Activated CD4-positive, alpha-beta T cell treated with anti-CD3 and anti-CD28 coated beads, Interleukin-2, amount 50 U/mL, for 24 hours (primary cell): Measurements from ENCODE around the gene NR1D1.

Source experiments
- DNase-seq, 2 donors: peaks; one replicate each; pipeline ENCODE4 v3.0.0-alpha.2; 2020; ENCODE audit warnings: low read depth in 1 of 2, low spot score in 1 of 2

Gene NR1D1

DNA sequence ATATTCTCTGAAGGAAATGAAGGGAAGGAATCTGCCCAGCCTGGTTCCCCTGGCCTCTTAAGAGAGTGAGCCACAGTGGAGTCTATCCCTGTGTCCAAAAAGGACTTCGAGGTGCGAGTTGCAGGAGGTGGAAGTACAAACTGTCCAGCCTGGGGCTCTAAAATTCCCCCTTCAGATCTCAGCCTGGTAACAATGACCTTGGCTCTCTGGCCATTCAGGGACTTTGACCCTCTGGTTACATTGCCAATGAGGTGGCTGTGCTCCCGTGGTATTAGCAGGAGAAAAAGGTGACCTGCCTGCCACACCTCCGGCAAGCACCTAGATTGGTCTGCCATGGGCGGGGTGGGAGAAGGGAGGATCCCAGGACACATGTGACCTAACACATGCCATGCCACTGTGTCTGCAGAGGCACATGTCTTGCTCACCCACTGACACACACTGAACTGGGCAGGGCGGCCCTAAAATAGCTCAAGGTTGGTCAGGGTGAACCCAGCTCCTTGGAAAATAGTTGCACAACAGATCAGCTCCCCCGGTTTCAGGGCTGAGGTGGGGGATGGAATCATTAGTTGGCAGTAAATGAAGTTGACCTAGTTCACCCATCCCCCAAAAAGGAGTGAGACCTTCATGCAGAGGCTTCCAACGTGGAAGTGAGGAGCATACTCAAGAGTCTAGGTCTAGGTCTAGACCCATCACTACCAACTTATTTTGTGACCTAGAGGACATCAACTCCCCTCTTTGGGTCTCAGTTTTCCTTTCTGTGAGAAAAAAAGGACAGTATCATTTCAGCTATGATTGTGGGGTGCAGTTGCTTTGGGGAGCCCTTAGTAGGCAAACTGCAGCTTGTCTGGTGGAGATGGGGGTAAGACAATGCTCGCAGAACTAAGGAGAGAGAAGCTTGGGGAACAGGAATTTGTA is 2.2 kb downstream of the NR1D1 start:
- DNase-seq, result no peak

DNA sequence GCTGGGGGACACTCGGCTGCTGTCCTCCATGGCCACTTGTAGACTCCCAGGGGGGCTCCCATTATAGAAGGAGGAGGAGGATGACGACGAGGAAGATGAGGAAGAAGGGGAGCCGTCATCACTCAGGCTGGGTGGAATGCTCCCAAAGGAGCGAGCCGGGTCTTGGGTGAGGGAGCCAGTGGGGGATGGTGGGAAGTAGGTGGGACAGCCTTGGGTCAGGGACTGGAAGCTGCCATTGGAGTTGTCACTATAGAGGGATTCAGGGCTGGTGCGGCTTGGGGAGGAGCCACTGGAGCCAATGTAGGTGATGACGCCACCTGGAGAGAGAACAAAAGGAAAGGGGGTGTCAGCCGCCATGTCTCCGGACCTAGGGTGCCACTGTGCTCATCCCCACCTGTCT is 3.3 kb downstream of the NR1D1 start:
- DNase-seq, result no peak

DNA sequence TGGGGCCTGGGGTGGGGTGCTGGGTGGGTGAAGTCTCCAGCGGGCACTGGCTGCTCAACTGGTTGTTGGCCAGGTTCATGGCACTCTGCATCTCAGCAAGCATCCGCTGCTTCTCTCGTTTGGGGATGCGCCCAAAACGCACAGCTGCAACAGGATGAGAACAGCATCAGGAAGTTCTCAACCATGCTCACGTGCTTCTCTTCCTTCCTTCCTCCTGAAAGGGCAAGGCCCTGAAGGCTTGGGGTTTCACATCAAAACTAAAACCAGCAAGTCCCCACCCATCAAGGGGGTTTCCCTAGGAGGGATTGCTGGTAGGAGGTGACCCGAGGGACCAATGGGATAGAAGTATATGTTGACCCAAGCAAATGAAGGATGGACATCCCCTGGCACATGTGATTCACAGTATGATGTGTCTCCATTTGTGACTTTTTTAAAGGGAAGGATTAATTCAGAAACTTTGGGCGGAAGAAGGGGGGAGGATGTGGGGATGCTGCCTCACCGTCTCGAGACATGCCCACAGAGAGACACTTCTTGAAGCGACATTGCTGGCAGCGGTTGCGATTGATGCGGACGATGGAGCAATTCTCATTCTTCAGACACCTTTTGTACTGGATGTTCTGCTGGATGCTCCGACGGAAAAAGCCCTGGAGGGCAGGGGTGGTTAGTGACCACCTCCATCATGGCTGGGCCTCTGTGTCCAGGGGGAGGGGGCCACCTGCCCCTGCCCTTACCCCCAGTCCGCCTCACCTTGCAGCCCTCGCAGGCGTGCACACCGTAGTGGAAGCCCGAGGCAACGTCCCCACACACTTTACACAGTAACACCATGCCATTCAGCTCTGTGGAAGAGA is 4.2 kb downstream of the NR1D1 start:
- DNase-seq, result peak; percentile 49 to 89

DNA sequence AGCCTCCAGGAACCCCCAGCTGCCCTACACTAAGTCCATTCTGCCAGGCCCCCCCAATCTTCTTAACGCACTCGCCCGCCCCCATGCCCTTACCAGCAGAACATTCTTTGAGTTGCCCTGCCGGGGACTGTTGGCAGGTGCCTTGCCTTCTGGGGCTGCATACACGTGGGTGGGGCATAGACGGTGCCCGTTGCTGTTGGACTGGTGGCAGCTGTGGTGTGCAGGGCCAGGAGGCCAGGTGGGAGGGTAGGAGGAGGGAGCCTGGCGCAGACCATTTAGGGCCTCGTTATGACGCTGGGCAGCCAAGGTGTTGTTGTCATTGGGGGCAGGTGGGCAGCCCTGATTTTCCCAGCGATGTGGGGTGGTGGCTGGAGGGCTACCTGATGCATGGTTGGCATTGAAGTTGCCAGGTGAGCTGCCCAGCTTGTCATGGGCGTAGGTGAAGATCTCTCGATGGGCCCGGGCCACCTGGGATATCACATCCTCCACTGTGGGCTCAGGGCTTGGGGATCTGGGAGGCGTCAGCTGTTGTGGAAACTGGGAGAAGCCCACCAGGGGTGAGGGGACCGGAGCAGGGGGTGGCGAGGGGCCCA is 4.9 kb downstream of the NR1D1 start:
- no peak for DNase-seq

DNA sequence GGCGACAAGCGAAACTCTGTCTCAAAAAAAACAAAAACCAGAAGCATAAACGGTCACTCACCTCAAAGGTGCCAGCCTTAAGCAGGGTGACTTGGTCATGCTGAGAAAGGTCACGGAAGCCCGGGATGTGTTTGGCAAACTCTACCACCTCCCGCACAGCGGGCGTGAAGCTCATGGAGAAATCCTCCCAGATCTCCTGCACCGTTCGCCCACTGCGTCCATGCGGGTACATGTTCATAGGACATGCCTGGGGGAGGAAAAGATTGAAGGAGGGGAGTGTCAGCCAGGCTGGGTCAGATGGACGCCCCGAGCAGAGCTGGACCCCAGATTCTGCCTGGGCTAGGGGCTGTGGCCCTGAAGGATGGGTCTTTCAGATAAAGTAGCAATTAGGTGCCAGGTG is 5.5 kb downstream of the NR1D1 start:
- DNase-seq, result no peak

DNA sequence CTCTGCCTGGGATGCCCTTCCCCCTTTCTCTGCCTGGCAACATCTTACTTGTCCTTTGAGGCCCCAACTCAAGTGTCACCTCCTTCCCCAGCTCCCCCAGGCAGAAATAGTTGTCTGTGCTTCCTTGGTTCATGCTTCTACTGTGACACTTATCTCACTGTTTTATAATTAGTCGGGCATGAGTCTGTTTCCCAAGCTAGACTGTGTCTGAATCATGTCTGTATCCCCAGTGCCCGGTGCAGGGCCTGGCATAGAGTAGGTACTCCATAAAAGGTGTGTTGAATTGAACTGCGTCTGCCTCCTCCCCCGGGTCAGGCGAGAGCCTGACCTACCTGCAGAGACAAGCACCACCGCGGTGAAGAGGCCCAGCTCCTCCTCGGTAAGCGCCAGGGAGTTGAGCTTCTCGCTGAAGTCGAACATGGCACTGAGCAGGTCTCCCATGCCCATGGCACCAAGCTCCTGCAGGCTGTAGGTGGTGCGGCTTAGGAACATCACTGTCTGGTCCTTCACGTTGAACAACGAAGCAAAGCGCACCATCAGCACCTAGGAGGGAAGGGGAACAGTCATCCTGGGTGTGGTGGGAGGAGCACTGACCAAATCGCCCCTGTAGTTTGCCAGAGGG is 6.7 kb downstream of the NR1D1 start:
- DNase-seq, result no peak

DNA sequence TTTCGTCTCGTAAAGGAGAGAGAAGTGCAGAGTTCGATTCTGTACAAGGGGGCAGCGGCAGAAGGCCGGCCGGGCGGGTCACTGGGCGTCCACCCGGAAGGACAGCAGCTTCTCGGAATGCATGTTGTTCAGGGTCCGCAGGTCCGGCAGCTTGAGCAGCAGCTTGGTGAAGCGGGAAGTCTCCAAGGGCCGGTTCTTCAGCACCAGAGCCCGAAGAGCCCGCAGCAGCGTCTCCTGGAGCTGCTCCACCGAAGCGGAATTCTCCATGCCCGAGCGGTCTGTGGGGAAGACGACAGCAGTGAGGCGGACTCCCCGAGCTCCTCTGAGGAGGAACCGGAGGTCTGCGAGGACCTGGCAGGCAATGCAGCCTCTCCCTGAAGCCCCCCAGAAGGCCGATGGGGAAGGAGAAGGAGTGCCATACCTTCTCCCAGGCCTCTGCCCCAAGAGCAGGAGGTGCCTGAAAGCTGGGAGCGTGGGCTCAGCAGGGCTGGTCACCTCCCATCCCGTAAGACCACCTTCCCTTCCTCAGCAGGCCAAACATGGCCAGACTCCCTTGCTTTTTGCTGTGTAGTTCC is 7.3 kb downstream of the NR1D1 start:
- DNase-seq, result no peak

DNA sequence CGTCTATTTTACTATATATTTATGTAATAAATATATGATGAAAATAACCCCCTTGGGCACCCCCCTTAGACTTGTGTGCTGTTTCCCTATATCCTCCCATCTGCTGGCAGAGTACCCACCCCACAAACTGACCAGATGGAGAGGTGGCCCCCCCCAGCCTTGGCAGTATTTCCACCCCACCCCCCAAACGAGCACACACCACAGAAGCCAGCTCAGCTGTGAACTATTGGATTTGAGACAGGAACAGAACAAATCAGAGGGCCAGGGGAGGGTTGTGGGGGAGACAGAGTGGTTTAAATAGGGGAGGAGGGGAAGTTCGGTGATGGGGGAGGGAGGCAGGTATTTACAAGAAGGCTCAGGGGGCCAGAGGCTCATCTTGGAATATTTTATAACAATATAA is 7.8 kb downstream of the NR1D1 start:
- no peak for DNase-seq

DNA sequence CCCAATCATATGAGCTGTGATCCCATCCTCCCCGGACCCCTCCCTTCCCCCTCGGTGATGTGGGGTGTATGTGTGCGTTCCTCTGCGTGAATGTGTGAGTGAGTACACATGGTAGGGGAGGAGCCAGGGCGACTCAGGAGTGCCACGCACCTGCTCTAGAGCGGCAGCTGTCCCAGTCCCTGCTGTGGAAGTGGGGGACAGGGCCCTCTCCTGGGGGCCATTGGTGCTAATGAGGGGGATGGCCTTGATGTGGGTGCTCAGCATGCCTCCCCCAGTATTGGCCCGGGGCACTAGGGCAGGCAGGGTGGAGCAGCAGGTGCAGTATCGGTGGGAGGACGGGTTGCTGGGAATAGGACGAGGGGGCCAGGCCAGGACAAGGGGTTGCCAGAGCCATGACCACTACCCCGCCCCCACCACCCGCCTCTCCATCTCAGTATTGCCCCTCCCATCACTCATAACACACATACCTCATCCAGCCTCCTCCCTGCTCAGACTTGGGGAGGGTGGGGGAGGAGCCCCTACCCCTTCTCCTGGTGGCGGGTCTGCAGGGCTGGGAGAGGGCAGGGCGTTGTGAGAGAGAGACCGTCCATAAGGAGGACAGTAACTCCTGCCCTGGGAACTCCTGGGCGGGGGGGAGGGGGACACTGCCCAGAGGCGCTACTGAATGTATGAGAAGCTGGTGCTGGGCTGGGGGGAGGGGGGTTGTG is 8.5 kb downstream of the NR1D1 start:
- DNase-seq, result no peak

DNA sequence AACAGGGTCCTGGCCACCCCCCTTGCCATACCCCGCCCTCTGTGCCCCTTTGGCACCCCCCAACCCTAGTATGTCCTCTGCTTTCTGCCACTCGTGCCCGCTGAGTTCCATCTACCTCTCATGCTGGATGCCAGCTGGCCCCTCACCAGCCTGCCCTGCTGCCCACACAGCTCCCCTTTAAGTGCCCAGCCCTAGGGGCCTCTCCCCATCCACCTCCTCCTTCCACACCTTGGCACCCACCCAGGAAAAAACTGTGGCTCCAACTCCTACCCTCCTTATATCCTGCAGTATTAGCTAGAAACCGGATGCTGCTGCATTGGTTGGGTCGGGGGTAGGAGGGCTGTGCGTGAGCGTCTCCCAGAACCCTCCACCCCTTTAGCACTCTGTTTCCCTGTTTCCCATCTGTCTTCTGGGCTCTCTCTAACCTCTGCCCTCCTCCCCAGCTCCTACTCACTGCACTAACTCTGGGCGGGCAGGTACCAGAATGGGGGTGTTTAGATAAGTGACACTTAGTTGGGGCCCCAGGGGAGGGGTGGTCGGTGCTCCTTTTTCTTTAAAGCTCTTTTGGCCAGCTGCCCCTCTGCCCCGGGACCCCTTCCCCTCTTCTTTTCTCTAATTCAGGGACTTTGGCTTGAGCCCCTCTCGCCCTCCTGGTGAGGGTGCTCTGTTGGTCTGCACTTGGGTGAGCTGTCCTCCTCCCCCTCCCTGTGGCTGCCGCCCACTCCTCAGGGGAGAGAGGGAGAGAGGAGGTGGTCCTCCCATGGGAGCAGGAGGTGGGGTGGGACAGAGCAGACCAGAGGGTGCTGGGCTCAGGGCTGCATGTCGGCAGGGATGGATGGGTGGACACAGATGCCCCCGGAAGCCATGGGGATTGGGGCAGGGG is 9.9 kb downstream of the NR1D1 start:
- no peak for DNase-seq

DNA sequence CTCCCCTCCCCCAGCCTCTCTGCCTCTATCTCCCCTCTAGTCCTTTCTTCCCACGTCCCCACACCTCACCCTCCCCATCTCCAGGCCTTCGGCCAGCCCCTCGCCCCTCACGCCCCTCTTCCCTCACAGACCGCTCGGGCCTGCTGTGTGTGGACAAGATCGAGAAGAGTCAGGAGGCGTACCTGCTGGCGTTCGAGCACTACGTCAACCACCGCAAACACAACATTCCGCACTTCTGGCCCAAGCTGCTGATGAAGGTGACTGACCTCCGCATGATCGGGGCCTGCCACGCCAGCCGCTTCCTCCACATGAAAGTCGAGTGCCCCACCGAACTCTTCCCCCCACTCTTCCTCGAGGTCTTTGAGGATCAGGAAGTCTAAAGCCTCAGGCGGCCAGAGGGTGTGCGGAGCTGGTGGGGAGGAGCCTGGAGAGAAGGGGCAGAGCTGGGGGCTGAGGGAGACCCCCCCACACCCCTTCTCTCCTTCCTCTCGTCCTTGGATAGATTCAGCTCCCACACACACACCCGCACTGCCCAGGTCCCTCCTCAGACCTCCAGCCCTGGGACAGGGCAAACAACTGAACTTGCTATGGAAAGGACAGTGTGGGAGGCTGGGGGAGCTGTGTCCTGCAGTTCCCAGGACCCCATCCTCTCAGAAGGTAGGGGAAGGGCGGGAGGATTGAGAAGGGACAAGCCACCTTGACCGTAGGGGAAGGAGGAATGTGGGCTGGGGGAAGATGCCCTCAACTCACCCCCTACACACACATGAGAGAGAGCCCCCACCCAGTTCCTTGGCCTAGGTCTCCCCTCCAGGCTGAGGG is 11.1 kb downstream of the NR1D1 start:
- DNase-seq, result no peak

DNA sequence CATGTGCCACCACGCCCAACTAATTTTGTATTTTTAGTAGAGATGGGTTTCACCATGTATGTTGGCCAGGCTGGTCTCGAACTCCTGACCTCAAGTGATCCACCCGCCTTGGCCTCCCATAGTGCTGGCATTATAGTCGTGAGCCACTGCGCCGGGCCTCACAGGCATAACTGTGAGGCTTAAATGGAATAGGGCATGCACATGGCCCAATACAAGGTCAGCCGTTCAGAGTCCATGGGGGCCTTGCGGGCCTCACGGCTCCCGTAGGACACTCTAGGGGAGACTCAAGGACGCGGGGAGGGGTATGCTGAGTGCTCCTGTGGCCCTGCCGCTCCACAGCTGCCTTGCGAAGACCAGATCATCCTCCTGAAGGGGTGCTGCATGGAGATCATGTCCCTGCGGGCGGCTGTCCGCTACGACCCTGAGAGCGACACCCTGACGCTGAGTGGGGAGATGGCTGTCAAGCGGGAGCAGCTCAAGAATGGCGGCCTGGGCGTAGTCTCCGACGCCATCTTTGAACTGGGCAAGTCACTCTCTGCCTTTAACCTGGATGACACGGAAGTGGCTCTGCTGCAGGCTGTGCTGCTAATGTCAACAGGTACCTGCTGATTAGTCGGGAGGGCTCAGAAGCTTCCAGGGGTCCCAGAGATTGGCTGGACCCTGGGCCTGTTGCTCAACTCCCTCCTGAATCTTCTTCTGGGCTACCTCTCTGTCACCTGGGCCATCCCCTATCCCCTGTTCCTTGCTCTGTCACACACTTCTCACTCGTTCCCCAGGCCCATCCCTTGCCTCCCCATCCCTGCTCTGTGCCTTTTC is 12.3 kb downstream of the NR1D1 start:
- no peak for DNase-seq

DNA sequence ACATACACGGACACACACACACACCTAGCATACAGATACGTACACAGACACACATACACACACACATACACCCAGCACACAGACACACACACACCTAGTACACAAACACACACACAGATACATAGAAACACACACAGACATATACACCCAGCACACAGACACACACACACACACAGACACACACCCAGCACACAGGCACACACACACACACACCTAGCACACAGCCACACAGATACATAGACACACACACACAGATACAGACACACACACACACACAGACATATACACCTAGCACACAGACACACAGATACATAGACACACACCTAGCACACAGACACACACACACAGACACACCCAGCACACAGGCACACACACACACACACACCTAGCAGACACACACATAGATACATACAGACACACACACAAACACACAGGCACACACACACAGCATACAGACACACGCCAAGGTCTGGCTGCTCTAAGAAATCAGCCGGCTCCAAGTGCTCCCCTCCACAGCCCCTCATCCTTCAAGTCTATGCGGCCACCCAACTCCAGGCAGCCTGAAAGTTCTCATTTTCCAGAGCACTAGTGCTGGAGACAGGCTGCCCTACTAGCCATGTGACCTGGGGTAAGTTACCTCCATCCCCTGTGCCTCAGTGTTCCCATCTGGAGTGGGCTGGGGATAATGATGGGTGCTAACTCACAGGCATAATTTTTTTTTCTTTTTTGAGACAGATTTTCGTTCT is 13.2 kb downstream of the NR1D1 start:
- DNase-seq, result no peak

DNA sequence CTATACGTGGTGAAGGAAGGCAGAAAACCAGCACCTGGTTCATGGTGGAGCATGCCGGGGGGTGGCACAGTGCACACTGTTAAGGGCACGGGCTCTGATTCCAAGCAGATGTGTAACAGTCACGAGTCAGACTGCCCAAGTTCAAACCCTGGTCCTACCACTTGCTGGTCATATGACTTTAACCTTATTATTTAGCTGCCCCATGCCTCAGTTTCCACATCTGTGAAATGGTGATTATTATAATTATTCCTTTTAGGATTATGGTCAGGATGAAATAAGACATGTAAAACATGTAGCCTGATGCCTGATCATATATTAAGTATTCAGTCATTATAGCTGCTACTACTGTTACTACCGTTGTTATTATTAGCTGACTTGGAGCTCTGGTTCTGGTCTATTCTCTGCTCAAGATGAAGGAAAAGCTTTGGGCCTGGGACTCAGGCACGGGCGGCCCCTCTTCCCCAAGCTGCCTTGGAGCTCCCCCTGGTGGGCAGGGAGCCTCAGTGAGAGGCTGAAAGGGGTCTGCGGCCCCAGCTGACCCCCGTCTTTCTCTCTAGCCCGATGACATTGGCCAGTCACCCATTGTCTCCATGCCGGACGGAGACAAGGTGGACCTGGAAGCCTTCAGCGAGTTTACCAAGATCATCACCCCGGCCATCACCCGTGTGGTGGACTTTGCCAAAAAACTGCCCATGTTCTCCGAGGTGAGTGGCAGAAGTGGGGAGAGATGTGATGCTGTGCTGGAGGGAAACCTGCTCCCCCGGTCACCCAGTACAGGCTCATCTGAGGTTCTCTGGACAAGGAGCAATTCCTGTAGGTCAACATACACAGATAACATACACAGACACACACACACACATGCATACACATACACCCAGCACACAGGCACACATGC is 14.0 kb downstream of the NR1D1 start:
- no peak for DNase-seq

DNA sequence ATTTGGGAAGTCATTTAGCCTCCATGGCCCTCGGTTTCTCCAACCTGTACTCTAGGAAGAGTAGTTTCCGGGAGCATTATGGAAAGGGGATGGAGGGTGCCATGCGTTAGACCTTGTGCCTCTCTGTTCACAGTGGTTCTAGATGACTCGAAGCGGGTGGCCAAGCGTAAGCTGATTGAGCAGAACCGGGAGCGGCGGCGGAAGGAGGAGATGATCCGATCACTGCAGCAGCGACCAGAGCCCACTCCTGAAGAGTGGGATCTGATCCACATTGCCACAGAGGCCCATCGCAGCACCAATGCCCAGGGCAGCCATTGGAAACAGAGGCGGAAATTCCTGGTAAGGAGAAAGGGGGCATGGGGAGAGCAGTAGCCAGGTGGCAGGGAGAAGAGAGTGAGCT is 15.9 kb downstream of the NR1D1 start:
- no peak for DNase-seq

DNA sequence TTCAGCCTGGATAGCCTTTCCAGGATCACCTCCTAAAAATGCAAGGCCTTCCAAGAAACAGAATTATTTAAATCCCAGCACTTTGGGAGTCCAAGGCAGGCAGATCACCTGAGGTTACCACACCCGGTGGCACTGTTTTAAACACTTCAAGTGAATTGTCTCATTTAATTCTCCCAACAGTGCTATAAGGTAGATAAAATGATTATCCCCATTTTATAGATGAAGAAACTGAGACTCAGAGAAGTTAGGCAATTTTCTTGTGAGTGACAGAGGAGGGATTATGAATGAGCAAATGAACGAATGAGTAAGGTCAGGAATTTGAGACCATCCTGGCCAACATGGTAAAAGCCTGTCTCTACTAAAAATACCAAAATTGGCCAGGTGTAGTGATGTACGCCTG is 20.8 kb downstream of the NR1D1 start:
- no peak for DNase-seq
